Keratinocyte (primary cell): ENCODE data around the gene USP20. TPM values are rescaled to one million over a fixed set of nuclear protein-coding genes. Genes with fewer than 3 reads are reported as not detected.
A peak's percentile ranks its signal among the peaks of the same experiment; 100 is the strongest.

ENCODE experiments used
- DNase-seq: peaks from one replicate; pipeline ENCODE4 v3.0.0-alpha.2; 2011; ENCODE audit warnings: low read depth, missing footprints, low spot score
- FAIRE-seq: peaks from 2 replicates; lab custom pipeline; 2011; peaks lifted over from hg19 to GRCh38; lab: Jason Lieb, UNC
- H2AFZ ChIP-seq: 2 replicates; pipeline ENCODE4 v1.6.0; 2012; ENCODE audit warnings: low read length, control low read depth, inconsistent platforms; ENCODE audit not compliant: control insufficient read depth
- H3K27ac ChIP-seq: 2 replicates; pipeline ENCODE4 v1.5.1; 2011; ENCODE audit warnings: low read length; ENCODE audit not compliant: control insufficient read depth, insufficient read depth
- H3K27me3 ChIP-seq: 3 replicates; pipeline ENCODE4 v1.6.0; 2011; ENCODE audit warnings: low read length; ENCODE audit not compliant: control insufficient read depth, insufficient read depth; ENCODE audit errors: extremely low read depth
- H3K36me3 ChIP-seq, 2 experiments: 2 replicates in 1 of 2; 3 replicates in 1 of 2; pipeline ENCODE4 v1.5.1; 2011; ENCODE audit warnings: low read length in 2 of 2, mild to moderate bottlenecking in 1 of 2; ENCODE audit not compliant: control insufficient read depth in 2 of 2, insufficient read depth in 2 of 2; ENCODE audit errors: extremely low read depth in 1 of 2
- H3K4me1 ChIP-seq: 3 replicates; pipeline ENCODE4 v1.5.1; 2011; ENCODE audit warnings: low read length; ENCODE audit not compliant: control insufficient read depth, insufficient read depth; ENCODE audit errors: extremely low read depth
- H3K4me2 ChIP-seq: 3 replicates; pipeline ENCODE4 v1.6.0; 2011; ENCODE audit warnings: low read depth, low read length; ENCODE audit not compliant: control insufficient read depth, insufficient read depth; ENCODE audit errors: extremely low read depth
- H3K4me3 ChIP-seq, 3 experiments: fragments of 200-600 bp in 1 of 3; sonication (generic) in 1 of 3; 2 replicates in 2 of 3; 3 replicates in 1 of 3; pipeline ENCODE4 v1.5.1; 2011 to 2016; ENCODE audit warnings: low read length in 3 of 3, mild to moderate bottlenecking in 3 of 3, control low read depth in 2 of 3, inconsistent platforms in 1 of 3, low read depth in 1 of 3, mixed read lengths in 1 of 3, mixed run types in 1 of 3, moderate library complexity in 1 of 3; ENCODE audit not compliant: control insufficient read depth in 2 of 3, insufficient read depth in 2 of 3; ENCODE audit errors: extremely low read depth in 1 of 3
- H3K79me2 ChIP-seq: 2 replicates; pipeline ENCODE4 v1.6.0; 2012; ENCODE audit warnings: low read length; ENCODE audit not compliant: control insufficient read depth, insufficient read depth
- H3K9ac ChIP-seq: 3 replicates; pipeline ENCODE4 v1.6.0; 2011; ENCODE audit warnings: low read length; ENCODE audit not compliant: control insufficient read depth, insufficient read depth; ENCODE audit errors: extremely low read depth
- H3K9me1 ChIP-seq: 3 replicates; pipeline ENCODE4 v1.6.0; 2011; ENCODE audit warnings: low read length; ENCODE audit not compliant: control insufficient read depth, insufficient read depth; ENCODE audit errors: extremely low read depth
- H3K9me3 ChIP-seq: 2 replicates; pipeline ENCODE4 v1.5.1; 2012; ENCODE audit warnings: low read depth, low read length; ENCODE audit not compliant: control insufficient read depth
- H4K20me1 ChIP-seq: 3 replicates; pipeline ENCODE4 v1.6.0; 2011; ENCODE audit warnings: low read length; ENCODE audit not compliant: control insufficient read depth, insufficient read depth; ENCODE audit errors: extremely low read depth
- EZH2 ChIP-seq: IDR thresholded peaks from one replicate; pipeline ENCODE4 v1.6.1; 2012; ENCODE audit warnings: inconsistent platforms, mild to moderate bottlenecking, low read length, moderate library complexity
- dilution Hi-C: fragments of 300-500 bp; cut with MboI; formaldehyde crosslinking; loops from one replicate; pipeline ENCODE4 v1.7.0; 2020; ENCODE audit warnings: low sequenced_read_pairs; ENCODE audit not compliant: extremely low pct_ligation_motif_present
- polyA plus RNA-seq, 5 experiments: library from polyadenylated mRNA; depleted of rRNA in 3 of 5; stranded (reverse) in 3 of 5; stranded (forward) in 1 of 5; unstranded in 1 of 5; fragments of >200 nt; gene quantifications; 1 replicate in 1 of 5; 2 replicates in 3 of 5; 3 replicates in 1 of 5; pipeline versions ENCODE4 v1.2.1 to v1.2.3, GENCODE V29; 2011 to 2012; ENCODE audit warnings: missing spikeins in 2 of 5, low read depth in 1 of 5, low replicate concordance in 1 of 5
- TF ChIP-seq, protein P1 (sequence below), 3 experiments: IDR thresholded peaks in 1 of 3; conservative IDR thresholded peaks in 1 of 3; optimal IDR thresholded peaks in 1 of 3; 2 replicates in 2 of 3; 3 replicates in 1 of 3; pipeline versions ENCODE3 to v1.5.1; 2011; ENCODE audit warnings: low read length in 3 of 3, mild to moderate bottlenecking in 3 of 3, moderate library complexity in 2 of 3, control low read depth in 1 of 3, inconsistent platforms in 1 of 3; ENCODE audit not compliant: insufficient read depth in 2 of 3; ENCODE audit errors: extremely low read depth in 1 of 3

USP20 gene
- polyA plus RNA-seq, 1 donor (not counting 4 experiments of a cell fraction or from before 2014, with no cell fraction given), result 6.4 TPM

DNA sequence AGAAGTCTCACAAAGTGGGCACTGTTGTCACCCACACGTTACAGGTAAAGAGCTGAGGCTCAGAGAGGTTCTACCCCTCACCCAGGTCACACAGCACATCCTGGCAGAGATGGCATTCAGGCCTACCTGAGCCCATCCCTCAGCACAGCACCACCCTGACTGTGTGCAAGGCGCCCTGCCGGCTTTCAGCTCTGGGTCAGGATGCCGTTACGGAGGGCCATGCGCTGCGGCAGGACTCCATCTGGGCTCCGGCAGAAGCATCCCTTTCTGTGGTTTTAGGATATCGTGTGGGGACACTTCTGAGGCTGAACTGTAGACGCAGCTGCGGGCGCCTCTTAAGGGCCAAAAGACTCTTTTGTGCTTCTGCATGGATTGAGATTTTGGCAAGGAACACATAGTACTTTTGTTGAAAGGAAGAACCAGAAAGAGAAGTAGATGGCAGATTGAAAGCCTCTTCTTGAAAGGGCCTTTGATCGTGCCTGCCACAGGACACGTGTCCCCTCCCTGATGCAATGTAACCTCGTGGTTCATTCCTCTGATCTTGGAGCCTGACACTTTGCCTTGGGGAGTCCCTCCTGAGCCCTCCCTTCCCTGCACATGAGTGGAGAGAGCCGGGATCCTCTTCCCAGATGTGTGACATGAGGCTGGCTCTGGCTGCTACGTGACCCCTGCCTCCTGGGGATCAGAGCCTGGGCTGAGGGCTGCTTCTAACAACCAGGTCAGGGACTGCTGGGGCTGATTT, 31.3 kb downstream of the USP20 start:
- FAIRE-seq (no peak), DNase-seq (no peak)
- no peaks in the 10 kb centered on the region for H3K27me3 ChIP-seq
- no peak overlapping the region for H3K27ac ChIP-seq
- H3K9me1 ChIP-seq, result no peaks in the 10 kb centered on the region
- H3K4me1 ChIP-seq, result peaks cover 8% of the 10 kb centered on the region
- no peak overlapping the region for H3K9ac ChIP-seq
- H4K20me1 ChIP-seq, result no peaks in the 10 kb centered on the region
- H2AFZ ChIP-seq, result no peak overlapping the region
- dilution Hi-C loops, result no loop called here
- peaks cover 9 to 15% of the 10 kb centered on the region in 2 experiments for H3K36me3 ChIP-seq
- no peak overlapping the region for H3K4me2 ChIP-seq
- no peaks in the 10 kb centered on the region for H3K79me2 ChIP-seq
- H3K4me3 ChIP-seq, result no peak overlapping the region
- H3K9me3 ChIP-seq, result no peaks in the 10 kb centered on the region
- TF ChIP-seq, protein P1, sequence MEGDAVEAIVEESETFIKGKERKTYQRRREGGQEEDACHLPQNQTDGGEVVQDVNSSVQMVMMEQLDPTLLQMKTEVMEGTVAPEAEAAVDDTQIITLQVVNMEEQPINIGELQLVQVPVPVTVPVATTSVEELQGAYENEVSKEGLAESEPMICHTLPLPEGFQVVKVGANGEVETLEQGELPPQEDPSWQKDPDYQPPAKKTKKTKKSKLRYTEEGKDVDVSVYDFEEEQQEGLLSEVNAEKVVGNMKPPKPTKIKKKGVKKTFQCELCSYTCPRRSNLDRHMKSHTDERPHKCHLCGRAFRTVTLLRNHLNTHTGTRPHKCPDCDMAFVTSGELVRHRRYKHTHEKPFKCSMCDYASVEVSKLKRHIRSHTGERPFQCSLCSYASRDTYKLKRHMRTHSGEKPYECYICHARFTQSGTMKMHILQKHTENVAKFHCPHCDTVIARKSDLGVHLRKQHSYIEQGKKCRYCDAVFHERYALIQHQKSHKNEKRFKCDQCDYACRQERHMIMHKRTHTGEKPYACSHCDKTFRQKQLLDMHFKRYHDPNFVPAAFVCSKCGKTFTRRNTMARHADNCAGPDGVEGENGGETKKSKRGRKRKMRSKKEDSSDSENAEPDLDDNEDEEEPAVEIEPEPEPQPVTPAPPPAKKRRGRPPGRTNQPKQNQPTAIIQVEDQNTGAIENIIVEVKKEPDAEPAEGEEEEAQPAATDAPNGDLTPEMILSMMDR (optimal IDR thresholded peaks at IDR 0.05 in 1 of 3, IDR thresholded peaks at IDR 0.05 in 1 of 3, conservative IDR thresholded peaks at IDR 0.05 in 1 of 3; ENCODE audit: extremely low read depth in 1 of 3, insufficient read depth in 2 of 3, low read length in 3 of 3), result no peak
- TF ChIP-seq EZH2, result no peak

DNA sequence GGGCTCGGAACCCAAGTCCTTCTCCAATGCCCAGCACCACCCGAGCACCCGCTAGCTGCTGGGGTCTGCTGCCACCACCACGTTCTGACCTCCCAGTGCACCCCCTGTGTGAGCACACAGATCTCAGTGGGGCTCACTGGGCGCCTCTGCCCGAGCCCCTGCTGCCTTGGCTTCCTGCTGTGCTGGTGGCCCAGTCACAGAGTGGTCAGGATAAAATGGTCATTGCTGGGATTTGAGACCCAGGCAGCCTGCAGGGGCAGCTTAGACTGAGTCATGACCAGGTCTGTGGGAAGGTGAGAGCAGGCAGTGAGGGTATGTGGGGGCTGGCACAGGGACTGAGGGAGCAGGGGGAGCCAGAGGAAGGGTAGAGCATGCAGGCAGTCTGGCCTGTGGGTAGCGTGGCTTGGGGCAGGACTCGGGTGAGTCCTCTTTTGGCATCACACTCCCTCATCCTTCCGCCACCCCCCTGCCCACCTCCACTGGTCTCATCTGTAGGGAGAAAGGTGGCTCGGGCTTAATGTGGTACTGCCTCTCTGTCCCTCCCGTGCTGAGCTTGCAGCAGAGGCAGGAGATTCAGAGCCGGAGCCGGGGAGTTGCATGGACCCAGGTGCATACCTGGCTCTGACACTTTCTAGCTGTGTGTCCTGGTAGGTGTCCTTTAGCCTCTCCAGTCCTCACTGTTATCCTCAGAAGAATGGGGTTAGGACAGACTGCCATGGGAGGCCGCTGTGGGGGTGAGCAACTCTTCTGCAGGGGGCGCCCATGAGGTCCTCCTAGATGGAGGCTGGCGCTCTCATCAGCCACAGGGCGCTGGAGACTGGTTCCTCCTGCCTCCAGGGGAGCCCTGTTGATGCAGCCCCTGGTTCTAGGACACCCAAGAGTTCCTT, 32.1 kb downstream of the USP20 start:
- Histone ChIP-seq H3K79me2 (no peaks in the 10 kb centered on the region), H3K4me2 (no peak overlapping the region), H3K27ac (no peak overlapping the region), H3K36me3 (peaks cover 3 to 12% of the 10 kb centered on the region in 2 experiments), H3K4me3 (no peak overlapping the region), H3K27me3 (no peaks in the 10 kb centered on the region), H4K20me1 (no peaks in the 10 kb centered on the region), H3K9me3 (no peaks in the 10 kb centered on the region), H3K4me1 (peaks cover 8% of the 10 kb centered on the region), H3K9me1 (no peaks in the 10 kb centered on the region), H3K9ac (no peak overlapping the region), H2AFZ (no peak overlapping the region)
- DNase-seq (no peak), FAIRE-seq (no peak)
- no peak for TF ChIP-seq EZH2
- TF ChIP-seq, protein P1 (optimal IDR thresholded peaks at IDR 0.05 in 1 of 3, IDR thresholded peaks at IDR 0.05 in 1 of 3, conservative IDR thresholded peaks at IDR 0.05 in 1 of 3; ENCODE audit: extremely low read depth in 1 of 3, insufficient read depth in 2 of 3, low read length in 3 of 3), result peak in 1 of 3 experiments; percentile 22
- dilution Hi-C loops, result no loop called here
